Right forelimb (tissue), 1 donor: ENCODE data around the gene SLC38A9.
"Not testable (repeated sequence)": the region's sequence is repeated elsewhere in the genome, so short reads cannot be mapped to it uniquely, and the experiment has no call there.

Experiments
- DNase-seq: peaks from one replicate; pipeline ENCODE4 v3.0.0-alpha.2; 2018

The SLC38A9 gene

DNA sequence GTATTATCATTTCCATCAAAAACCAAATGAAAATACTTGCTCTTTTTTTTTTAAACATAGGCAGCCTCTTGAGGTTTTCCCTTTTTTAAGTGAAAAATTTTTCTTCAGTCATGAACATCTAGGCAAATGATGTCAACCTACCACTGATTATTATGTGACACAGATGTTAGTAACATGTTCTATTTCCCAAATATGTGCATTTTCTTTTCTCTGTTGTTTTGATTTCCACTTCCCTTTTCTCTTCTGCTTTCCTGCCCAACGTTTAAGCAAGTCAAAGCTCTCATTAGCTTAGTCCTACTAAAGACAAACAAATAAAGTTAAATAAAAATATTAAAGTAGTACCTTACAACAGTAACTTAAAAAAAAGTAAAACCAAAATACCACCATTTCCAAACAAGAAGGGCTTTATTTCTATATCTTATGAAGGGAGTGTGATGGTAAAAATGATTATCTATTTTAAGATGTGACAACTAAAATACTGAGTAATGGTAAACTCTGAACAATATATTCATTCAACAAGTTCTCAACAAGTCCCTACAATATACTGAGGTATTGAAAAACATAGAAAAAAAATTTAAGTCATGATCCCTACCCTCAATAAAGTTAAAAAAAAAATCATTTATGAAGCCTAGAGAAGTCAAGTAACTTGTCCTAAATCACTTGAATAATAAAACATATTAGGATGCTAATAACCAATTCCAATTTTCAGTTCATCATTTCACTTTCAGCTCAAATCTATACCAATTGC lies 9.4 kb downstream of the SLC38A9 start:
- DNase-seq, result no peak

DNA sequence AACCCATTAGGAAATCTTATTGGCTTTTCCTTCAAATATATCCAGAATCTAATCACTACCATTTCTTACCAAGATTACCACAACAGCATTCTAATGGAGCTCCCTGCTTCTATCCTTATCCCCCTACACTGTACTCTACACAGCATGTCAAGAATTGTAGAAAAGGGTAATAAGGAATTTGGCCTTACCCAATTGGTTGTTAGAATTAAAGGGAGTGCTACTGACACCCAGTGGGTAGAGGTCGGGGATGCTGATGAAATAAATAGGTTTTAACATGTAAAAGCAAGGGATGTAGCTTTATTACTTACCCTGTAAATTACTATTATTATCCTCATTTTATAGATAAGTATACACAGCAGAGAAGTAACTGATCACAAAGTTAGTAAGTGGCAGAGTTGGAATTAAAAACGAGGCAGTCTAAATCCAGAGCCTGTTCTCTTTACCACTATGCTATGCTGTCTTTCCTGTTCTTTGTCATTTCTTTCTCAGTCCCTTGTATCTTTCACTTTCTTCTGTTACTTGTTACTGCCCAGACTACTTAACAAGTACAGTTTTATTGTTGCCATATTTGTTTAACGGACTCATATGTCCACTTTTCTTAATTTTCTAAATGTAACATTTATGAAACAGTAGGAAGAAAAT lies 10.5 kb downstream of the SLC38A9 start:
- no peak for DNase-seq

DNA sequence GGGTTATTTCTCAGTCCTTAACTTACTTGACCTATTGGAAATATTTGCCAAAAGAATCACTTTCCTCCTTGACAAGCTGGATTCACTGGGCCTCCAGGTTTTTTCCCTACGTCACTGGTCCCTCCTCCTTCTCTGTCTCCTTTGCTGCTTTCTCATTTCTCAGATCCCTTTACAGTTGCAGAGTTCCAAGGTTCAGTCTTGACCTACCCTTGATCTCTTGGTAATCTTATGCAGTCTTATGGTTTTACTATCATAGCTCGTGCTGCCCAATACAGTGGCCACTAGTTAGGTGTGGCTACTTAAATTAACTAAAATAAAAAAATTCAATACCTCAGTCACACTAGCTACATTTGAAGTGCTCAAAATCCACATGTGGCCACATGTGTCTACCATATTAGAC lies 11.4 kb downstream of the SLC38A9 start:
- no peak for DNase-seq

DNA sequence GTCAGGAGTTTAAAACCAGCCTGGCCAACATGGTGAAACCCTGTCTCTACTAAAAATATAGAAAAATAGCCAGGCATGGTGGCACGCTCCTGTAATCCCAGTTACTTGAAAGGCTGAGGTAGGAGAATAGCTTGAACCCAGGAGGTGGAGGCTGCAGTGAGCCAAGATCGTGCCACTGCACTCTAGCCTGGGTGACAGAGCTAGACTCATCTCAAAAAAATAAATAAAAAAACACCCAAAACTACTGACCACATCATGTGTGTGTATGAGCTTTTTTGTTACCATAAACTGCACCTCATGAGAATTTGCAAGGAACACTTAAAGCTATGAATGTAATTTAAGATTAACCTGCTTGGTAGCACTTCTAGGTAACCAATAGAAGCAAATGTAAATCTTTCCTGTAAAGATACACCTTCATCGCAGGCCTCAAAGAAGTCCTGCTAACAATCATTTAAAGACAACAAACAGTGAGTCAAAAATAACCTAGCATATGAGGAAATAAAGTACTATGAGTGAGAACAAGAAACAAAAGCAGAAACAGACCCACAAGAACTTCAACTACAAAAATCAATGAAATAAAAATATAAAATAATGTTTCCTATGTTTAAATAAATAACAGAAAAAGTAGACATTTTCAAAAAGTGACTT lies 13.0 kb downstream of the SLC38A9 start:
- DNase-seq, result no peak

DNA sequence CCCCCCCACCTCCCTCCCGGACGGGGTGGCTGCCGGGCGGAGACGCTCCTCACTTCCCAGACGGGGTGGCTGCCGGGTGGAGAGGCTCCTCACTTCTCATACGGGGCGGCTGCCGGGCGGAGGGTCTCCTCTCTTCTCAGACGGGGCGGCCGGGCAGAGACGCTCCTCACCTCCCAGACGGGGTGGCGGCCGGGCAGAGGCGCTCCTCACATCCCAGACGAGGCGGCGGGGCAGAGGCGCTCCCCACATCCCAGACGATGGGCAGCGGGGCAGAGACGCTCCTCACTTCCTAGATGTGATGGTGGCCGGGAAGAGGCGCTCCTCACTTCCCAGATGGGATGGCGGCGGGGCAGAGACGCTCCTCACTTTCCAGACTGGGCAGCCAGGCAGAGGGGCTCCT lies 15.4 kb downstream of the SLC38A9 start:
- DNase-seq, result not testable (repeated sequence)

DNA sequence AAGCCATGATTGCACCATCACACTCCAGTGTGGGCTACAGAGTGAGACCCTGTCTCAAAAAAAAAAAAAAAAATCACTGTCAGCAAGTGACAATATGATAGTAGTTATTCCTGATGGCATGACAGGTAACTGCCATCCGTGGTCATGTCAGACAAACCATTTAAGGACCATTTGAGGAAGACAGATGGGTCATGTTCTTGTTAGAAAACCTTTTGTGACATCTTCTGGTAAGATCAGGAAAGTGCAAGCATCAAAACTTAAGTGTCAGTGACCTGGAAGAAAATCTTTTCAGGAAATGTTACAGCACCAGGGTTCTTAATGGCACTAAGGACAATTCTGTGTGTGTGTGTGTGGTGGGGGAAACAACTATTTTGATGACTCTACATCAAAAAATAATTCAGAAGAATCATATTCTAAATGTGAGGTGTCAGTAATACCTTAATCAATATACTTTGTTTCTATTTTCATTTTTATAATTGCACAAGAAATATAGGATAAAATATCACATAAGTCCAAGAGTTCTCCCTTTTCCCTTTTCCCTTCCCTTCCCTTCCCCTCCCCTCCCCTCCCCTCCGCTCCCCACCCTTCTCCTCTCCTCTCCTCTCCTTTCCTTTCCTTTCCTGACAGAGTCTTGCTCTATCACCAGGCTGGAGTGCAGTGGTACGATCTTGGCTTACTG lies 17.8 kb downstream of the SLC38A9 start:
- DNase-seq, result no peak

DNA sequence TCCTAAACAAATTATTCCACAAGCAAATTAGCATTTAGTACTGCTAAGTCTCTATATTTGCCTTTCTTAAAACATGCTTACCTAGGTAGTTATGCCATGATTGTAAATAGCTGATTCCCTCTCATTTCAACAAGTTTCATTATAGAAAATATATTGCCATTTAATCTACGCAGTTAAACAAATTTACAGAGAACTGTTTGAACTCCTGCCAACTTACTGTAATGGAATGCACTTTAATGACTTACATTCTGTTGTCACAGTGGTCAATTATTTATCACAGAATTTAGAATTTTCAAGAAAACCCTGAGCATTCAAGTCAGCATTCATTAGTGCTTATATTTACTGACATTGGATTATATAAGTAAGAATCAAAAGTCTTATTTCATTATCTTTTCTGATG lies 19.6 kb downstream of the SLC38A9 start:
- DNase-seq, result no peak

DNA sequence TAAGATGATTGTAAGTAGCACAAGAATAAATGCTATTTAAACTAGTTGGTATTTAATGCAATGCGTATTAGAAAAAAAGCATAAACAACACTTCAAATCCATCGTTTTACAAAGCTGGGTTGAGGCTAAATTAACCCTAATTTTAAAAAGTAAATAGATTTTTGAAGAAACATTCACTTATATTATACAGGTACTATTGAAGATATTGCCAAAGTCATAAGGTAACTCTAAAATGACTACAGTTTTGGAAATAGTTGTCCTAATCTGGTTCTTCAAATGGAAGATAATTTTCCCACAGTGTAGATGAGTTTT lies 20.1 kb downstream of the SLC38A9 start:
- DNase-seq, result no peak

DNA sequence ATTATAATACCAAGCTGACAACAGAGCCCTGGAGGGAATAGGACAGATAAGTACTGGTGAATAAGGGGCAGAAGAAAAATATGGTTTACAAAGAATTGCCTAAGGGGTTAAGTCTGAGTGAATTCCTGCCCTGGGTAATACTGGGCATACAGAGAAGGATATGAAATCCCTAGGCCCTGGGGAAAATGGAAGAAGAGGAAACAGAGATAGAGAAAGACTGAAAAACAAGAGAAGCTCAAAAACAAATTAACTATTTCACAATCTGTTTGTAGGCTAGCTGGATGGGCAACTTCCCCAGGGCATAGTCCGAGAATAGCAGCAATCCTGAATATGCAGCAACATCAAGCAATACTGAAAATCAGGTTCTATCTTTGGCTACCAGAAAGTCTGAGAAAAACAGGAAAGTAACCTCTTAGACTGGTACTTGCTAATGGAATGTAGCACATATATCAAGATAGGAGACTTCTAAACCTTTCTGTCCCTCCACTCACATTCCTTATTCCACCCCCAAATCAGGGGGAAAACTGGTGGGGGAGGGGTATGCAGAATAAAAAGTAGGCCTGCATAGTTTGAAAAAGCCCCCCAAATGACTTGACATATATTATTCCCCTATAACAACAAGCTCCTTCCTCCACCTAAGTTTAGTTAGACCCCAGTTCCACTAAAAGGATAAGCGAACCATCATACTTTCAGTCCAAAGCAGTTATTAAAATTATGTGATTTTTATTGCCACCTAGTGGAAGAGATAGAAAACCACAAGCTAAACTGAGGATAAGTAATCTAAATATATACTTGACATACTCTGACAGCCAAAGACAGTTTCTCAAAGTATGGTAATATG lies 20.6 kb downstream of the SLC38A9 start:
- peak; percentile 48 for DNase-seq

DNA sequence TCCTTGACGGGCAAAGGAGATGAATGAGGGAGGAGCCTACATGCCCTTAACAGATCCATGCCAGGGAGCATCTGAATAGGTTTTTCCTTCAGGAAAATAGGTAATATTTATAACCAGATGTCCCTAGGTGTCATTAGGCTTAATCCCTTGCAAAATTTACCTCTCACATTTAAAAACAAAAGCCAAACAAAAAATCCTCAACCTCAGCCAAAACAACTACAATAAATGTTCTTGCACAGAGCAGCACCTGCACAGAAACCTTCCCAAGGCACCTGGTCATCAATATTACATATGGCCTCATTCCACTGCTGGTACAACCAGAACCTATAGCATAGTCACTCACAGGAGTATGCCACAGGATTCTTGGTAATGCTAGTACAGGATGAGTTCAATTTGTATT lies 30.1 kb downstream of the SLC38A9 start:
- DNase-seq, result no peak

DNA sequence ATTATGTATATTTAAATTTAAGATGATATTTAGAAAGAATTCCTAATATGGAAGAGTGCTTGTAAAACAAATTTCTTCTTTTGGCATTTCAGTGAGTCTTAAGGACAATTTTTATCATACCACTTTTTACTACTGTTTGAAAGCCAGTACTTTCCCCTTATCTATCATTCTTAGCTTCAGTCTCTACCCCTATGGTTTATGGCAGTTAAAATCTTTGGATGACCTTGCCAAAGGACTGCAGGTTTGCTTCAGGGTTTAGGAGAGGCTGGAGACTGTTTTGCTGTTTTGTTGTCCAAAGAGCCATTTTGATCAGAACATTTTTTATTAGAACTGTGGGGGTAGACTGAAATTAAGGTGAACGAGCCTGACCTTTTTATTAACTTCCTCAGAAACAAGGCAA lies 30.8 kb downstream of the SLC38A9 start:
- DNase-seq, result no peak

DNA sequence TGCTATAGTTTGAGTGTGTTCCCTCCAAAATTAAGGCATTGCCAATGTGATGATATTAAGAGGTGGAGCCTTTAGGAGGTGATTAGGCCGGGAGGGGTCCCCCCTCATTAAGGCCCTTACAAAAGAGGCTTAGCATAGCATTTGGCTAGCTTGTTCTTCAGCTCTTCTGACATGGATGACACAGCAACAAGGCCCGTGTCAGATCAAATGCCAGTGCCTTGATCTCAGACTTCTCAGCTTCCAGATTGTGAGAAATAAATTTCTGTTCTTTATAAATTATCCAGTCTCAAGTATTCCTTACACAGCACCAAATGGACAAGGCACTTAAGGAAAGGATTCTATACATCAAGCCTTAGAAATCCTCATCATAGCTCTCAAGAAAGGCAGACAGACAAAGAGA lies 31.8 kb downstream of the SLC38A9 start:
- DNase-seq, result no peak

DNA sequence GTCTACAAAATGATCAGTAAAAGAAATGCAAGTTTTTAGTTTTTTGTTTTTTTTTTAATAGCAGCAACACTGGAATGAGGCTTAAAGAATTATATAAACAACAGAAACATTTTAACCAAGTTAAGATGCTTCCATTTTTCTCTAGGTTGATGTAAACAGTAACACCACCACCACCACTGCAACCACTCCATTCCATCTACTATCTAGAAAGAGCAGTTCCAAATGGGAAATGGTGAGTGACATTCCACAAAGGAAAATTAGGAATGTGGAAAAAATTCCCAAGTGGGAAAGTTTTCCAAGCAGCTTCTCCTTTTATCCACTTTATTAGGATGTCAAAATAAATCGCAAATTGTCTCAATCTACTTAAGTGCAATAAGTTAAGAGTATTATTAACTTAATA lies 32.6 kb downstream of the SLC38A9 start:
- DNase-seq, result no peak

DNA sequence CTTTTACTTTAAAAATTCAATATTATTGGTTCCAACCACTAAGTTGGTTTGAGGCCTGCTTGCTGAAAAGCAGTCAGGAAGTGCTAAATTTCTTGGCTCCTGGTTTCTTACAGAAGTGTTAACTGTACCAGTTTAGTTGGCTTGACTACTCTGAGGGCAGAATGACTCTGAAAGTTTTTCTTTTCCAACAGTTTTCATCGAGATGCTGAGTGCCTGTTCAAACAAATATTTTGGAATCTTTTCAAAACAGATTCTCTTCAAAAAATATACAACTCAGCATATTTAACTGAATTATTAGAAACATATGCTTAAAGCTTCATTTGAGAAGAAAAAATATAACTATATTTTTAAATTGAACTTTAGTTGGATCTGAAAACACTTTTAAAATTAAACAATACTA lies 37.0 kb downstream of the SLC38A9 start:
- no peak for DNase-seq

DNA sequence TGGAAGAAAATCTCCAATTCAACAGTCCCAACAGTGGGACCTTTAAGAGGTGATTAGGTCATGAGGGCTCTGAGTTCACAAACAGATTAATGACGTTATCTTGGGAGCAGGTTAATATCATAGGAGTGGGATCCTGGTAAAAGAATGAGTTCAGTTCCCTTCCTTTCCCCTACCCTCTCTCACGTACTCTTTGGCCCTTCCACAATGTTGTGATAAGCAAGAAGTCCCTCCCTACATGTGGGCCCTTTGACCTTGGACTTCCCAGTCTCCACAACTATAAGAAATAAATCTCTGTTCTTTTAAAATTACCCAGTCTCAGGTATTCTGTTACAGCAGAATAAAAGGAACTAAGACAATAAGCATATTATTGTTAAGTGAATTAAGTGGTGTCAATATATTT lies 37.8 kb downstream of the SLC38A9 start:
- no peak for DNase-seq

DNA sequence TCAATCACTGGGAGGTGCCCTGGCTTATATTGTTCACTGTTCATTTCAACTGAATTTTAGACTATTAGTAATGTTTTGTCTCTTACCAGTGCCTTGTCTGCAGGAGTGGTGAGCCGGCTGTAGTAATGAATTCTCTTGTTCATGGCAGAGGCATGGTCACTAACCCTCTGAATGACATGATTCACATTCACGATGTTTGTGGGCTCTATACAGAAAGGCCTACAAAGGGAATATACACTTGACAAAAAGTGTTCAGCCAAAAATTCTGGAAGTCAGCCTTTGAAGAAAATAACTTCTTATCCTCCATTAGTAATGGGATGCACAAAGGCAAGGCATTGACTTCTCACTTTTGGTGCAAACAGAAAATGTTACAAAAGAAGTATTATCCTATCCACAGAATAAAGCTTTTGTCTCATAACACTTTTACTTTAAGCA lies 39.6 kb downstream of the SLC38A9 start:
- DNase-seq, result no peak

DNA sequence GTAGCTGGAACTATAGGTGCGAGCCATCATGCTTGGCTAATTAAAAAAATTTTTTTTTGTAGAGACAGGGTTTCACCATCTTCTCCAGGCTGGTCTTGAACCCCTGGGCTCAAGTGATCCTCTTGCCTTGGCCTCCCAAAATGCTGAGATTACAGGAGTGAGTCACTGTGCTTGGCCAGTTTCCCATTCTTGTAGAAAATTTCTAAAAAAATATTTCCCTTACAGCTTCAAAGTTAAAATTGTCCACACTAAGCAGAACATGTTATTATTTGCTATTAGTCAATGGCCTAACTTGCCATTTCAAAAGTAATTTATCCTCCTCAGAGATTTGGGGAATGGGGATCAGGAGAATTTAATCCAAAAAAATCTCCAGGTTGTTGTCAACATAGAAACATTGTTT lies 40.1 kb downstream of the SLC38A9 start:
- no peak for DNase-seq

DNA sequence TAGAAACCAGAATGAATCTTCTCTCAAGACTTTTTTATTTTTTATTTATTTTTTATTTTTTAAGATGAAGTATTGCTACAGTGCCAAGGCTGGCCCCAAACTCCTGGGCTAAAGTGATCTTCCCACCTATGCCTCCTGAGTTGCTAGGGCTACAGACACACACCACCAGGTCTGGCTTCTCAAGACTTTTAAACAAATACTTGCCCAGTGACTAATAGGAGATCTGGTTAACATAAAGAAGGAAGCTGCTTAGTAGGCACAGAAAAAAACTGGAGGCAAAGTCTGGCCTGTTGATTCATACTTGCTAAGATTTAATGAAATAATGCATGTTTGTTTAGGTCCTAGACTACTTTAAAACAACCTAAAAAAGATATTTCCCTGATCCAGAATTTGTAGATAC lies 43.8 kb downstream of the SLC38A9 start:
- no peak for DNase-seq

DNA sequence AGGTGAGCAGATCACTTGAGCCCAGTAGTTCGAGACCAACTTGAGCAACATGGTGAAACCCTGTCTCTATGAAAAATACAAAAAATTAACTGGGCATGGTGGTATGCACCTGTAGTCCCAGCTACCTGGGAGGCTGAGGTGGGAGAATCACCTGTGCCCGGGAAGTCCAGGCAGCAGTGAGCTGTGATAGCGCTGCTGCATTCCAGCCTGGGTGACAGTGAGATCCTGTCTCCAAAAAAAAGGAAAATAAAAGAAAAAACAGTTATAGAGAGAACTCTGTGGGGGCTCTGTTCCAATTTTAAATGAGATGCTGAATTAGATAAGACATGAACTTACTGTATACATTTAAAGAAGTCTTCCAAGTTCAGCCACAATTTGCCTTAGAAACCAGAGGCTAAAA lies 44.2 kb downstream of the SLC38A9 start:
- DNase-seq, result no peak

DNA sequence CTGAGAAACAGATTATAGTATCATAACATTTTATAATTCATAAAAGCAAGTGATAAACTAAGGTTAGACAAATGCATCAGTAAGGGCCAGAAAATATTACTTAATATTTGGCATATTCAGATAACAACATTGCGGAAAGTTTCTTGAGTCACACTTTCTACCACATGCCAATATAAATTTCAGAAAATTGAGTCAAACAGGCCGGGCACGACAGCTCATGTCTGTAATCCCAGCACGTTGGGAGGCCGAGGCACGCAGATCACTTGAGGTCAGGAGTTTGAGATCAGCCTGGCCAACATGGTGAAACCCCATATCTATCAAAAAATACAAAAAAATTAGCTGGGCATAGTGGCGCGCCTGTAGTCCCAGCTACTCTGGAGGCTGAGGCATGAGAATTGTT lies 47.1 kb downstream of the SLC38A9 start:
- DNase-seq, result no peak

DNA sequence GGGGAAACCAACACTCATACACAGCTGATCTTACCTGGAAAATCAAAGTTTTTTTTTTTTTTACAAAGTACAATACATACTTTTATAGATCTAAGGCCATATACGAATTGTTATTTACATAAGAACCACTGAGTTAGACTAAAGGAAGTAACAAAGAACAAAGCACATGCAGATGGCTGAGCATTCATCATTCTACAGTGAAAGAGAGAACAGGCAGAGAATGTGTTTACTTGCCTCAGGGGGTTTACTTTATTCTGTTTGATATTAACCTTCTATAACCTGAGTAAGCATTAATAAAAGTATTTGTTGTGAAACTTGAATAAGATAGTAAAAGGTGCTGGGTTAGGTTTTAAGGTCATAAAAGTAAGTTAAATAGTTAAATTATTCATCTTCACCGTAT lies 54.7 kb downstream of the SLC38A9 start:
- no peak for DNase-seq

DNA sequence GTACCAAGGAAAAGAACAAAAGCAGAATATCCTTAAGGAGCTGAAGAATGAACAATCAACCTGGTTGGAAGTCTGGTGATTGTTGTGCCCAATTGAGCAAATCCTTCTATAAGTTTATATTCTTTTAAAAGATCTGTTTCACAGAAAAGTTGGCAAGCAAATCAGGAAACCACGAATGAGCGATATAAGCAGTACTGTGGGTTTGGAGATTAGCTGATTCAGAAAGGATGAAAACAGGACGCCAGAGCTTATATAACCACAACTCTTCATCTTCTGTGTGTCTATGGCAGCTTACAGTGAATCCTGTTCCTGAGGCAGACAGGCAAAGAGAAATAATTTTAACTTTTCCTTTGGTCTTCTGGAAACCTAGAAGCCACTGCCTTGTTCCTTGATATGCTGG lies 61.7 kb downstream of the SLC38A9 start:
- no peak for DNase-seq

DNA sequence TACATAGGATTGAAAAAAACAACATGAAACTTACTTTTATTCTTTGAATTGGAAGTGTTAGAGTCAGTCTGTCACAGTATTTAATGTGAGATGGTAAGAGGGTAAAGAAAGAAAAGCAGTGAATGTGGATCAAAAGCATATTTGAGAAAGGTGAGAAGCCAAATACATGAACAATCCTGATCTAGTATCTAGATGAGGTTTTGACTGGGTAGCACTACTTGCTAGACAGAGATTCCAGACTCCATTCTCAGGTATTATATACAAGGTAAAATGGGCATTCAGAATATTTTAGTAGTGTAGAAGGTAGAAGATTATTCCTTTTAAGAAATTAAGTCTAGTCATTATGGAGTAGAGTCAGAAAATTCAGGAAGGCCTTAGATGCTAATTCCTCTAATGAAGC lies 62.2 kb downstream of the SLC38A9 start:
- DNase-seq, result no peak
